ENCODE data around the gene APELA. TPM values are rescaled to one million over a fixed set of nuclear protein-coding genes. Genes with fewer than 3 reads are reported as not detected.
"Not testable (repeated sequence)": the region's sequence is repeated elsewhere in the genome, so short reads cannot be mapped to it uniquely, and the experiment has no call there.

The APELA gene
- total RNA-seq, 3 donors from 2014 or later (not counting 1 experiment from before 2014, with no cell fraction given), result not detected

DNA sequence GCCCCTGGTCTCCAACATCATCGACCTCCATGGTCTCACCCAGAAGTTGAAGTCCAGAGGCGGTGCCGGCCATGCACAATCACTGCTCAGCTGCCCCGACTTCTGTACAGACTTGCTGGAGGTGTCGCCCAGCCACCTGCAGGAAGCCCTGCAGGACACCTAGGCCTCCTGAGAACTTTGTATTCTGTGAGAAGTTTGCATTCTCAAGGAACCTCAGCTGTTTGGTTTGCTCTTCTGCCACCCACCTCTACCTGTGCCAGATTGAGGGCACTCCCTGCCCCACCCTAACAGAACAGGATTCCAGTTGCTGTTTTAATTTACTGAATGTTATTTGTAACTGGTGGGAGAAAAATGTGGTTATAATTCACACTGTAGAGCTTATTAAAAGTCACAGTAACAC, 53.7 kb downstream of the APELA start:
- TF ChIP-seq CTCF (IDR thresholded peaks at IDR 0.05), result no peak
- Mint-ChIP-seq H3K4me3 (no peak overlapping the region), H3K36me3 (no peaks in the 10 kb centered on the region), H3K4me1 (no peaks in the 10 kb centered on the region), H3K9me3 (no peaks in the 10 kb centered on the region), H3K27me3 (ENCODE audit: low read depth in 2 of 2) (peaks cover 0 to 15% of the 10 kb centered on the region in 2 donors), H3K27ac (no peak overlapping the region)
- no peaks in the 10 kb centered on the region for H3K27me3 ChIP-seq (ENCODE audit: control insufficient read depth, insufficient read depth, low read length)
- H3K27ac ChIP-seq (ENCODE audit: low read length), result no peak overlapping the region
- no peak overlapping the region for H3K4me3 ChIP-seq (ENCODE audit: low read length)
- intact Hi-C loops (cut with micrococcal nuclease), result no loop called here
- no peak for DNase-seq
- no peaks in the 10 kb centered on the region for H3K4me1 ChIP-seq (ENCODE audit: control insufficient read depth, insufficient read depth, low read length)
- WGBS (ENCODE audit: insufficient coverage), result 96% methylated on average over 5 of the region's 5 CpGs
- no peak for ATAC-seq
- H3K9me3 ChIP-seq (ENCODE audit: control insufficient read depth, insufficient read depth, low read length), result no peaks in the 10 kb centered on the region
- no peaks in the 10 kb centered on the region for H3K36me3 ChIP-seq (ENCODE audit: control insufficient read depth, insufficient read depth, low read length)

DNA sequence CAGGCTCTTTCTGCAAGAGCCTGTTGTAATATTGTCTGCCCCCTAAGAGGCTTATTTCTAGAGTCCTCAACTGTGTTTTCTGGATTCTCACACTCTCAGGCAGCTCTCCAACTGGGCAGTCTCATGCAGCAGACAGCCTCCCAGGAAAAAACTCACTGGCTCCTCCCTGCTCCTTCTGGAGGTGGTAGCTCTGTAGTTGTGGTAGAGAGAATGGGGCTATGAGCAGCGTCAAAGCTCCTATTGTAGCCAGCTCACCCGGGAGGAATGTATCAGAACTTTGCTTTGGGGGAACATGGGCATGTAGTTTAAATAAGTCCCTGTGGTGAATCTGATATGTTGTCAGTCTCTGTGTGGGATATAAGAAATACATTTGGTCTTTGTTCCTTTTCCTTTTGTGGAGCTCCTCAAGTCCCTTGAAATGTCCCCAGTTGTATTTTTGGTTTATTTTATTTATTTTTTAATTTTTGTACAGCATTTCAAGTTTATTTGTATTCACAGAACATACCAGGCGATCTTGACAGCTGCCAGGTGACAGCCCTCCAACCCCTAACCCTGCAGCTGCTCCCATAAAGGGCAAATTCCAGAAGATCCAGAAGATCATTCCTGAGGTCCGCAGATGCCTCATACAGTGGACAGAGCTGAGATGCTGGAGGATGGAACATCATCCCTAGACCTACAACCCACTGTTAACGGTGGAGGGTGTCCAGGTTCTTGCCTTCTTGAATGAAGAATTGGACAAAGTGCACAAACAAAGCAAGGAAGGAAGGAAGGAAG, 54.8 kb downstream of the APELA start:
- DNase-seq (no peak), ATAC-seq (no peak)
- WGBS (ENCODE audit: insufficient coverage), result 78% methylated on average over 5 of the region's 5 CpGs
- no peaks in the 10 kb centered on the region for H3K9me3 ChIP-seq (ENCODE audit: control insufficient read depth, insufficient read depth, low read length)
- peaks cover 0 to 17% of the 10 kb centered on the region in 2 donors for H3K27me3 Mint-ChIP-seq (ENCODE audit: low read depth in 2 of 2)
- no peaks in the 10 kb centered on the region for H3K27me3 ChIP-seq (ENCODE audit: control insufficient read depth, insufficient read depth, low read length)
- no peak overlapping the region for H3K27ac Mint-ChIP-seq
- H3K4me3 Mint-ChIP-seq, result no peak overlapping the region
- no peaks in the 10 kb centered on the region for H3K4me1 Mint-ChIP-seq
- intact Hi-C loops (cut with micrococcal nuclease), result no loop called here
- H3K9me3 Mint-ChIP-seq, result no peaks in the 10 kb centered on the region
- no peaks in the 10 kb centered on the region for H3K36me3 Mint-ChIP-seq
- TF ChIP-seq CTCF (IDR thresholded peaks at IDR 0.05), result no peak
- H3K36me3 ChIP-seq (ENCODE audit: control insufficient read depth, insufficient read depth, low read length), result no peaks in the 10 kb centered on the region
- no peak overlapping the region for H3K4me3 ChIP-seq (ENCODE audit: low read length)
- no peak overlapping the region for H3K27ac ChIP-seq (ENCODE audit: low read length)
- no peaks in the 10 kb centered on the region for H3K4me1 ChIP-seq (ENCODE audit: control insufficient read depth, insufficient read depth, low read length)

DNA sequence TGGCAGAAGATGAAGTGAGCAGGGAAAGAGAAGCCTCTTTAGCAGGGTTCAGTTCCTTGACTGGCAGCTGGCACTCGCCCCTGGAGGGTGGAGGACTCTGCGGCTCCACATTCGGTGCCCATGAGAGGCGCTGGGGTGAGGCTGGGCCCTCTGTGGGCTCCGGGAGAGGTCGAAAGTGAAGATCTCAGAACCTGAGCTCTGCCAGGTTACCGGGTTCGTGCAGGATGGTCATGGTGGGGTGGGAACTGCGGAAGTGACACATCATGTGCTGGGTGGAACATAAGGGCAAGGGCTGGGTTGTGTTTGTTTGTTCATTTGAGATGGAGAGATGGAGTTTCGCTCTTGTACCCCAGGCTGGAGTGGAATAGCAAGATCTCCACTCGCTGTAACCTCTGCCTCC, 56.3 kb downstream of the APELA start:
- Mint-ChIP-seq H3K27me3 (ENCODE audit: low read depth in 2 of 2) (peaks cover 3 to 32% of the 10 kb centered on the region in 2 donors), H3K27ac (no peak overlapping the region), H3K36me3 (no peaks in the 10 kb centered on the region), H3K4me3 (no peak overlapping the region), H3K4me1 (no peaks in the 10 kb centered on the region), H3K9me3 (no peaks in the 10 kb centered on the region)
- 85% methylated on average over 11 of the region's 11 CpGs for WGBS (ENCODE audit: insufficient coverage)
- no peaks in the 10 kb centered on the region for H3K4me1 ChIP-seq (ENCODE audit: control insufficient read depth, insufficient read depth, low read length)
- no peak overlapping the region for H3K4me3 ChIP-seq (ENCODE audit: low read length)
- DNase-seq (no peak), ATAC-seq (no peak)
- H3K27me3 ChIP-seq (ENCODE audit: control insufficient read depth, insufficient read depth, low read length), result no peaks in the 10 kb centered on the region
- no peak overlapping the region for H3K27ac ChIP-seq (ENCODE audit: low read length)
- no peaks in the 10 kb centered on the region for H3K9me3 ChIP-seq (ENCODE audit: control insufficient read depth, insufficient read depth, low read length)
- no peaks in the 10 kb centered on the region for H3K36me3 ChIP-seq (ENCODE audit: control insufficient read depth, insufficient read depth, low read length)
- intact Hi-C loops (cut with micrococcal nuclease), result no loop called here
- no peak for TF ChIP-seq CTCF (IDR thresholded peaks at IDR 0.05)

DNA sequence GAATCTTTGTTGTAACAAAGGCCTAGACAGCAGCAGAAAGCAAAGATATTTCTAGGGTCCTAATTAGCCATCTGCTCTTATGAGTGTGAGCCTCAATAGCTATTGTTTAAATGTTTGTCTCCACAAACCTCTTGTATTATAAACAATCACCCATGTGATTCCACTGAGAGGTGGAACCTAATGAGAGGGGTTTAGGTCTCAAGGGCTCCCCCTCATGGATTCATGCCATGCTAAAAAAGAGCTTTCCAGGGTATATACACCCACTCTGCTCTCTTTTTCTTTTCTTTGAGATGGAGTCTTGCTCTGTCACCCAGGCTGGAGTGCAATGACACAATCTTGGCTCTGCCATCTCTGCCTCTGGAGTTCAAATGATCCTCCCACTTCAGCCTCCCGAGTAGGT, 58.4 kb downstream of the APELA start:
- Mint-ChIP-seq H3K27me3 (ENCODE audit: low read depth in 2 of 2) (peaks cover 8 to 38% of the 10 kb centered on the region in 2 donors), H3K4me3 (no peak overlapping the region), H3K9me3 (no peaks in the 10 kb centered on the region), H3K4me1 (no peaks in the 10 kb centered on the region), H3K27ac (no peak overlapping the region), H3K36me3 (no peaks in the 10 kb centered on the region)
- no peak overlapping the region for H3K27ac ChIP-seq (ENCODE audit: low read length)
- 90% methylated on average over 1 of the region's 1 CpG for WGBS (ENCODE audit: insufficient coverage)
- no peaks in the 10 kb centered on the region for H3K9me3 ChIP-seq (ENCODE audit: control insufficient read depth, insufficient read depth, low read length)
- no peak for TF ChIP-seq CTCF (IDR thresholded peaks at IDR 0.05)
- H3K4me1 ChIP-seq (ENCODE audit: control insufficient read depth, insufficient read depth, low read length), result no peaks in the 10 kb centered on the region
- no peaks in the 10 kb centered on the region for H3K27me3 ChIP-seq (ENCODE audit: control insufficient read depth, insufficient read depth, low read length)
- DNase-seq, result no peak
- no peak for ATAC-seq
- no peaks in the 10 kb centered on the region for H3K36me3 ChIP-seq (ENCODE audit: control insufficient read depth, insufficient read depth, low read length)
- intact Hi-C loops (cut with micrococcal nuclease), result no loop called here
- H3K4me3 ChIP-seq (ENCODE audit: low read length), result no peak overlapping the region

- H3K27ac ChIP-seq (ENCODE audit: low read length); ATAC-seq; H3K9me3 Mint-ChIP-seq; H3K9me3 ChIP-seq (ENCODE audit: control insufficient read depth, insufficient read depth, low read length); DNase-seq; H3K4me3 ChIP-seq (ENCODE audit: low read length); H3K4me1 ChIP-seq (ENCODE audit: control insufficient read depth, insufficient read depth, low read length); H3K27me3 ChIP-seq (ENCODE audit: control insufficient read depth, insufficient read depth, low read length); H3K4me1 Mint-ChIP-seq; H3K4me3 Mint-ChIP-seq; intact Hi-C loops (cut with micrococcal nuclease); H3K27ac Mint-ChIP-seq; H3K36me3 Mint-ChIP-seq; H3K36me3 ChIP-seq (ENCODE audit: control insufficient read depth, insufficient read depth, low read length): not testable (repeated sequence)
- peaks cover 8 to 35% of the 10 kb centered on the region in 2 donors for H3K27me3 Mint-ChIP-seq (ENCODE audit: low read depth in 2 of 2)
- 88% methylated on average over 8 of the region's 9 CpGs for WGBS (ENCODE audit: insufficient coverage)
Measured at GRCh38 chr4:164935865-164936606, 59.1 kb downstream of the APELA start.
